IPS-18a (cell line): ENCODE measurements around the gene OPTC.

Experiments used
- H3K27ac ChIP-seq: one replicate; pipeline ENCODE4 v1.5.1; 2013; ENCODE audit warnings: low read length
- H3K27me3 ChIP-seq: one replicate; pipeline ENCODE4 v1.6.1; 2013; ENCODE audit warnings: mild to moderate bottlenecking, low read length; ENCODE audit not compliant: control insufficient read depth, insufficient read depth
- H3K36me3 ChIP-seq: one replicate; pipeline ENCODE4 v1.6.1; 2013; ENCODE audit warnings: low read depth, low read length; ENCODE audit not compliant: control insufficient read depth
- H3K4me1 ChIP-seq: one replicate; pipeline ENCODE4 v1.6.1; 2013; ENCODE audit warnings: low read depth, low read length; ENCODE audit not compliant: control insufficient read depth
- H3K4me3 ChIP-seq: one replicate; pipeline ENCODE4 v1.5.1; 2013; ENCODE audit warnings: low read length
- H3K9ac ChIP-seq: one replicate; pipeline ENCODE4 v1.6.1; 2013; ENCODE audit warnings: mild to moderate bottlenecking, low read length, moderate library complexity
- H3K9me3 ChIP-seq: one replicate; pipeline ENCODE4 v1.6.1; 2013; ENCODE audit warnings: low read depth, low read length; ENCODE audit not compliant: control insufficient read depth

Gene OPTC

GRCh38 chr1:203528976-203529835 lies 35.3 kb downstream of the OPTC start:
- Histone ChIP-seq H3K9ac (no peak overlapping the region), H3K9me3 (no peaks in the 10 kb centered on the region), H3K27me3 (no peaks in the 10 kb centered on the region)

GRCh38 chr1:203531063-203531462 lies 37.1 kb downstream of the OPTC start:
- no peak overlapping the region for H3K9ac ChIP-seq
- no peaks in the 10 kb centered on the region for H3K4me1 ChIP-seq
- H3K27ac ChIP-seq: no peak overlapping the region
- H3K9me3 ChIP-seq: no peaks in the 10 kb centered on the region
- H3K27me3 ChIP-seq: no peaks in the 10 kb centered on the region
- no peaks in the 10 kb centered on the region for H3K36me3 ChIP-seq
- H3K4me3 ChIP-seq: no peak overlapping the region

More at GRCh38 chr1:203528976-203529835, 35.3 kb downstream of the OPTC start:
- H3K4me3 ChIP-seq: no peak overlapping the region
- peaks cover 7% of the 10 kb centered on the region for H3K4me1 ChIP-seq
- no peak overlapping the region for H3K27ac ChIP-seq
- no peaks in the 10 kb centered on the region for H3K36me3 ChIP-seq

GRCh38 chr1:203534012-203534411 lies 40.1 kb downstream of the OPTC start:
- no peak overlapping the region for H3K27ac ChIP-seq
- no peaks in the 10 kb centered on the region for H3K36me3 ChIP-seq
- H3K4me1 ChIP-seq: no peaks in the 10 kb centered on the region
- no peak overlapping the region for H3K4me3 ChIP-seq
- no peak overlapping the region for H3K9ac ChIP-seq
- H3K9me3 ChIP-seq: no peaks in the 10 kb centered on the region
- no peaks in the 10 kb centered on the region for H3K27me3 ChIP-seq

GRCh38 chr1:203534526-203534925 lies 40.6 kb downstream of the OPTC start:
- Histone ChIP-seq H3K4me3 (no peak overlapping the region), H3K36me3 (no peaks in the 10 kb centered on the region), H3K27ac (no peak overlapping the region), H3K9ac (no peak overlapping the region), H3K27me3 (no peaks in the 10 kb centered on the region), H3K9me3 (no peaks in the 10 kb centered on the region), H3K4me1 (no peaks in the 10 kb centered on the region)

- H3K27me3 ChIP-seq: no peaks in the 10 kb centered on the region
- no peaks in the 10 kb centered on the region for H3K9me3 ChIP-seq
- H3K4me3 ChIP-seq: no peak overlapping the region
- no peak overlapping the region for H3K9ac ChIP-seq
- H3K36me3 ChIP-seq: no peaks in the 10 kb centered on the region
- H3K4me1 ChIP-seq: no peaks in the 10 kb centered on the region
- no peak overlapping the region for H3K27ac ChIP-seq
Measured at GRCh38 chr1:203536575-203536974, 42.6 kb downstream of the OPTC start.

- Histone ChIP-seq H3K9me3 (no peaks in the 10 kb centered on the region), H3K27me3 (no peaks in the 10 kb centered on the region), H3K27ac (no peak overlapping the region), H3K9ac (no peak overlapping the region), H3K36me3 (no peaks in the 10 kb centered on the region), H3K4me3 (no peak overlapping the region), H3K4me1 (no peaks in the 10 kb centered on the region)
Measured at GRCh38 chr1:203536980-203537455, 43.1 kb downstream of the OPTC start.

GRCh38 chr1:203537806-203538464 lies 44.0 kb downstream of the OPTC start:
- no peak overlapping the region for H3K27ac ChIP-seq

GRCh38 chr1:203538726-203539125 lies 44.8 kb downstream of the OPTC start:
- no peak overlapping the region for H3K27ac ChIP-seq
- no peaks in the 10 kb centered on the region for H3K9me3 ChIP-seq
- no peaks in the 10 kb centered on the region for H3K27me3 ChIP-seq
- H3K4me1 ChIP-seq: peaks cover under 1% of the 10 kb centered on the region
- no peak overlapping the region for H3K9ac ChIP-seq
- no peaks in the 10 kb centered on the region for H3K36me3 ChIP-seq
- H3K4me3 ChIP-seq: no peak overlapping the region

More at GRCh38 chr1:203537806-203538464, 44.0 kb downstream of the OPTC start:
- Histone ChIP-seq H3K4me3 (no peak overlapping the region), H3K36me3 (no peaks in the 10 kb centered on the region), H3K9me3 (no peaks in the 10 kb centered on the region), H3K27me3 (no peaks in the 10 kb centered on the region), H3K4me1 (no peaks in the 10 kb centered on the region), H3K9ac (no peak overlapping the region)

- H3K4me3 ChIP-seq: no peak overlapping the region
- H3K9ac ChIP-seq: no peak overlapping the region
- H3K27me3 ChIP-seq: no peaks in the 10 kb centered on the region
- H3K36me3 ChIP-seq: no peaks in the 10 kb centered on the region
- no peak overlapping the region for H3K27ac ChIP-seq
- H3K9me3 ChIP-seq: no peaks in the 10 kb centered on the region
- H3K4me1 ChIP-seq: peaks cover 13% of the 10 kb centered on the region
Measured at GRCh38 chr1:203539831-203540546, 46.0 kb downstream of the OPTC start.

- H3K36me3 ChIP-seq: no peaks in the 10 kb centered on the region
- no peak overlapping the region for H3K27ac ChIP-seq
- H3K9ac ChIP-seq: no peak overlapping the region
- no peak overlapping the region for H3K4me3 ChIP-seq
- no peaks in the 10 kb centered on the region for H3K9me3 ChIP-seq
- peaks cover 41% of the 10 kb centered on the region for H3K4me1 ChIP-seq
- no peaks in the 10 kb centered on the region for H3K27me3 ChIP-seq
Measured at GRCh38 chr1:203544485-203544884, 50.5 kb downstream of the OPTC start.

- Histone ChIP-seq H3K9ac (no peak overlapping the region), H3K4me3 (no peak overlapping the region), H3K9me3 (no peaks in the 10 kb centered on the region), H3K36me3 (no peaks in the 10 kb centered on the region), H3K27me3 (no peaks in the 10 kb centered on the region), H3K27ac (no peak overlapping the region), H3K4me1 (peaks cover 41% of the 10 kb centered on the region)
Measured at GRCh38 chr1:203544978-203545816, 51.2 kb downstream of the OPTC start.
